HepG2 (cell line): ENCODE data around the gene RPS19BP1. TPM values are rescaled to one million over a fixed set of nuclear protein-coding genes. Genes with fewer than 3 reads are reported as not detected.

ENCODE experiments used
- ATAC-seq: fragments of 200-7000 bp; cut with Tn5 transposase; 3 replicates; pipeline ENCODE4 v1.9.1; 2020; ENCODE audit warnings: mild to moderate bottlenecking, moderate library complexity
- BruUV-seq: library from RNA; stranded (reverse); fragments of 400-500 nt; replicated peaks from 2 replicates; lab custom pipeline; 2021; lab: Mats Ljungman, UMichigan
- CTCF ChIA-PET: fragments of 300-600 bp; formaldehyde crosslinking; extraction: SDS; loops from one replicate; lab custom pipeline; 2021; ENCODE audit warnings: low total read pairs, inconsistent platforms, low intra/inter-chr PET ratio; lab: Yijun Ruan, JAX
- POLR2A ChIA-PET: fragments of 350-600 bp; sonication (Branson Sonifier 250); formaldehyde crosslinking; loops from one replicate; lab custom pipeline; 2020; ENCODE audit warnings: antibody characterized with exemption, inconsistent platforms; lab: Yijun Ruan, JAX
- DNase-seq: peaks from one replicate; pipeline ENCODE4 v3.0.0-alpha.2; 2015; ENCODE audit warnings: low spot score
- FAIRE-seq: peaks from 3 replicates; lab custom pipeline; 2011; peaks lifted over from hg19 to GRCh38; lab: Jason Lieb, UNC
- H2AFZ ChIP-seq: one replicate; pipeline ENCODE4 v1.6.1; 2011; ENCODE audit warnings: low read length, inconsistent platforms
- H3K27ac ChIP-seq: fragments of 300-600 bp; 3 replicates; pipeline ENCODE4 v1.8.0; 2011; ENCODE audit warnings: mixed run types, mild to moderate bottlenecking, mixed read lengths, low read length, inconsistent platforms; ENCODE audit not compliant: insufficient read depth; ENCODE audit errors: extremely low read length
- H3K27me3 ChIP-seq, 2 experiments: fragments of 200-600 bp in 1 of 2; 2 replicates in 1 of 2; 3 replicates in 1 of 2; pipeline versions ENCODE4 v1.6.0 to v1.8.0; 2011; ENCODE audit warnings: low read length in 2 of 2, mild to moderate bottlenecking in 2 of 2, moderate library complexity in 2 of 2, inconsistent platforms in 1 of 2; ENCODE audit not compliant: insufficient read depth in 2 of 2, control insufficient read depth in 1 of 2
- H3K36me3 ChIP-seq, 2 experiments: fragments of 200-600 bp in 1 of 2; replicated peaks in 1 of 2; 2 replicates in 1 of 2; 3 replicates in 1 of 2; pipeline versions ENCODE4 v1.5.1 to v1.8.0; 2011; ENCODE audit warnings: low read length in 2 of 2, inconsistent platforms in 1 of 2; ENCODE audit not compliant: insufficient read depth in 2 of 2, control insufficient read depth in 1 of 2
- H3K4me1 ChIP-seq: 2 replicates; pipeline ENCODE4 v1.5.1; 2012; ENCODE audit warnings: low read length, inconsistent platforms; ENCODE audit not compliant: insufficient read depth
- H3K4me2 ChIP-seq: 2 replicates; pipeline ENCODE4 v1.6.0; 2011; ENCODE audit warnings: low read depth, low read length, inconsistent platforms
- H3K4me3 ChIP-seq, 3 experiments: fragments of 200-600 bp in 1 of 3; sonication (generic), shearing (Covaris generic) in 1 of 3; replicated peaks in 1 of 3; 2 replicates each; pipeline ENCODE4 v1.5.1; 2011 to 2016; ENCODE audit warnings: low read length in 3 of 3, inconsistent platforms in 2 of 3, low read depth in 2 of 3, mild to moderate bottlenecking in 2 of 3, control low read depth in 1 of 3, mixed read lengths in 1 of 3; ENCODE audit not compliant: insufficient read depth in 1 of 3
- H3K79me2 ChIP-seq: one replicate; pipeline ENCODE4 v1.6.1; 2011; ENCODE audit warnings: low read length, inconsistent platforms; ENCODE audit not compliant: insufficient read depth
- H3K9ac ChIP-seq: 2 replicates; pipeline ENCODE4 v1.6.0; 2011; ENCODE audit warnings: mild to moderate bottlenecking, low read depth, low read length, inconsistent platforms; ENCODE audit not compliant: insufficient read depth
- H3K9me3 ChIP-seq: 2 replicates; pipeline ENCODE4 v1.5.1; 2012; ENCODE audit warnings: mild to moderate bottlenecking, low read length
- H4K20me1 ChIP-seq: 2 replicates; pipeline ENCODE4 v1.6.0; 2011; ENCODE audit warnings: inconsistent platforms, mild to moderate bottlenecking, low read length, moderate library complexity; ENCODE audit not compliant: insufficient read depth
- HDAC2 ChIP-seq: sonication (generic); formaldehyde crosslinking; IDR thresholded peaks from 2 replicates; pipeline ENCODE4 v1.4.0; 2020; ENCODE audit warnings: missing genetic modification reagents
- KDM3A ChIP-seq: IDR thresholded peaks from 2 replicates; pipeline ENCODE4 v1.6.1; 2018; ENCODE audit warnings: low read depth, missing compliant biosample characterization
- KLF15 ChIP-seq: sonication (generic); formaldehyde crosslinking; IDR thresholded peaks from 2 replicates; pipeline ENCODE4 v1.8.1; 2023; ENCODE audit warnings: borderline replicate concordance, mild to moderate bottlenecking, inconsistent platforms, missing genetic modification reagents, mixed read lengths
- PHF5A ChIP-seq: IDR thresholded peaks from one replicate; pipeline ENCODE4 v1.6.1; 2018; ENCODE audit warnings: low read depth, missing genetic modification reagents; ENCODE audit not compliant: unreplicated experiment
- RBFOX2 ChIP-seq: fragments of 200-400 bp; formaldehyde crosslinking; IDR thresholded peaks from 2 replicates; pipeline ENCODE4 v1.6.1; 2017; ENCODE audit warnings: low read depth, mild to moderate bottlenecking, low read length
- RBM22 ChIP-seq: fragments of 200-400 bp; formaldehyde crosslinking; optimal IDR thresholded peaks from 2 replicates; pipeline ENCODE3; 2017; ENCODE audit warnings: mild to moderate bottlenecking, low read length, moderate library complexity
- SMC3 ChIP-seq: IDR thresholded peaks from 2 replicates; pipeline ENCODE4 v1.6.1; 2011; ENCODE audit warnings: low read length, improper control_type of control experiment
- ZNF235 ChIP-seq: sonication (generic); formaldehyde crosslinking; IDR thresholded peaks from 2 replicates; pipeline ENCODE4 v1.8.1; 2023; ENCODE audit warnings: mild to moderate bottlenecking, missing genetic modification reagents, borderline replicate concordance
- ZNF607 ChIP-seq: sonication (generic); formaldehyde crosslinking; IDR thresholded peaks from 2 replicates; pipeline ENCODE4 v1.5.1; 2020; ENCODE audit warnings: missing genetic modification reagents, mild to moderate bottlenecking, borderline replicate concordance
- ZNF614 ChIP-seq: IDR thresholded peaks from 2 replicates; pipeline ENCODE4 v1.6.1; 2018; ENCODE audit warnings: missing biosample characterization, missing genetic modification reagents, inconsistent platforms, borderline replicate concordance
- WGBS: methylation state at CpG from one replicate; pipeline ENCODE4 v1.1.6; 2017; ENCODE audit warnings: low lambda C conversion rate; 5-methylcytosine and 5-hydroxymethylcytosine counted together
- in situ Hi-C: cut with HindIII; loops from 2 replicates; pipeline ENCODE4 v1.10.0; 2017; ENCODE audit warnings: low pct_unique_long_range_greater_than_20kb; ENCODE audit not compliant: extremely low pct_ligation_motif_present
- intact Hi-C: fragments of 100-400 bp; cut with micrococcal nuclease; formaldehyde crosslinking; loops from one replicate; pipeline ENCODE4 v1.10.0; 2022; ENCODE audit not compliant: unreplicated experiment
- polyA plus RNA-seq, 8 experiments: library from polyadenylated mRNA; depleted of rRNA in 3 of 8; stranded (reverse) in 7 of 8; unstranded in 1 of 8; fragments of >200 nt; fragmentation: Illumina TruSeq in 4 of 8; extraction: Trizol in 4 of 8; gene quantifications; 2 replicates each; pipeline versions ENCODE4 v1.2.1 to v1.2.3, GENCODE V29; 2011 to 2016; ENCODE audit warnings: low read depth in 4 of 8, missing spikeins in 1 of 8, mixed read lengths in 1 of 8; ENCODE audit not compliant: insufficient read depth in 1 of 8
- total RNA-seq, 5 experiments: library from RNA; depleted of rRNA; stranded (reverse); fragments of >200 nt; fragmentation: Illumina TruSeq; extraction: Trizol; gene quantifications; 2 replicates each; pipeline ENCODE4 v1.2.3, GENCODE V29; 2016; ENCODE audit warnings: low read depth in 1 of 5
- TF ChIP-seq, protein P1 (sequence below): sonication (generic); formaldehyde crosslinking; IDR thresholded peaks from 2 replicates; pipeline ENCODE4 v1.9.0; 2021; ENCODE audit warnings: missing genetic modification reagents, mild to moderate bottlenecking, borderline replicate concordance
- TF ChIP-seq, protein P2 (sequence below), 2 experiments: sonication (generic) in 1 of 2; formaldehyde crosslinking in 1 of 2; IDR thresholded peaks; 2 replicates each; pipeline versions ENCODE4 v1.4.0 to v1.6.1; 2018 to 2020; ENCODE audit warnings: missing genetic modification reagents in 2 of 2, borderline replicate concordance in 1 of 2, low read depth in 1 of 2, mild to moderate bottlenecking in 1 of 2, missing biosample characterization in 1 of 2

RPS19BP1 gene
- total and polyA plus RNA-seq, 2 of the 13 experiments (the other 11 are each of a cell fraction or from before 2014, with no cell fraction given): 44.3 to 81.3 TPM

DNA sequence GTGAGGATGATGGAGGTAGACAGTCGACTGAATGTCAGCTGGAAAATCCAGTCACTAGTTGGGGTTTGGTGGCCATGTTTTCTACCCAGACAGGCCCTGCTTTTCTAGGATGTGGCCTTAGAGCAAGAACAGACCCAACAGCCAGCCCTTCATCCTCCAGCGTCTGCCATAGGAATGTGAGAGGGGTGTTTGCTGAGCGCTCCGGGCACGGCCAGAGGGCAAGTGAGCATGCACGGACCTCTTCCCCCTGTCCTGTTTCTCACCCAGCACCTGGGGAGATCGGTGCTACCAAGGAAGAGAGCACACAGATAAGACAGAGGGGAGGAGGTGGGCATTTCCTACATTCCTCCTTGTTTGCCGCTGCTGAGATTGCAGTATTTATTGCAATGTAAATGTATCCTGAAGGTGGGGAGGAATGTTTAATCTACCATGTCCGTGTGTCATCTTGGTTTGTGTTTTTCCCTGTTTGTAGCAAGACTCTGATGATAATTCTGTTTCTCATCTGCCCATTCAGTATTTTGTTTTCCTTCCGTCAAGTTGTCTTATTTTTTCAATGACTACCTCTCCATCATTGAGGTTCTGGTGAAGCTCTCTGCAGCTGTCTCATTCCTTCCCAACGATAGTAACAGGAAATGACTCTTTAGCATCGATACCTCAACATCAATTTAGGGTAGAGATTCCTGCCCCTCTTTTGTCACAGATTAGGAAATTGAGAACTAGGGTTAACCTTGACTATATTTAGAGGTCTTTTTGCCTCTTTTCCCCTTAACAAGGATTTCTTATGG, 17.1 kb downstream of the RPS19BP1 start:
- Histone ChIP-seq H3K79me2 (peaks cover 18% of the 10 kb centered on the region), H3K9me3 (no peaks in the 10 kb centered on the region), H3K27ac (no peak overlapping the region), H3K36me3 (peaks cover 33 to 57% of the 10 kb centered on the region in 2 experiments), H3K4me1 (peaks cover 19% of the 10 kb centered on the region), H3K4me3 (no peak overlapping the region), H3K9ac (no peak overlapping the region), H3K27me3 (no peaks in the 10 kb centered on the region; a peak in 1 of 5 replicates)
- CTCF ChIA-PET: interaction anchor here (1.7 to 2.9 kb wide), 2 partner anchors 20 to 22 kb away, joined by 11 to 12 read pairs; no protein-coding TSS in a partner anchor
- POLR2A ChIA-PET: interaction anchor here (0.8 to 4.2 kb wide), 9 partner anchors 7 to 19 kb away, joined by 3 to 32 read pairs (median 7); partner anchors contain the start of gene MIEF1
- WGBS: 95% methylated on average over 12 of the region's 12 CpGs
- ATAC-seq (no peak), FAIRE-seq (no peak), DNase-seq (no peak)
- intact Hi-C loops (no loop called here), in situ Hi-C loops (no loop called here)
- BruUV-seq: no TSS peak
- TF ChIP-seq RBFOX2: 0 out of 2 replicates have a peak, but pooled peaks have one; percentile 9
- TF ChIP-seq KDM3A (CRISPR knock-in tag): no peak
- peak; percentile 54 for TF ChIP-seq RBM22
- TF ChIP-seq, all 625 proteins: peak for 2
- peaks cover 16% of the 10 kb centered on the region; the same call in 1 of the 2 replicates for H4K20me1 ChIP-seq
- no peak overlapping the region for H2AFZ ChIP-seq
- no peak overlapping the region for H3K4me2 ChIP-seq

DNA sequence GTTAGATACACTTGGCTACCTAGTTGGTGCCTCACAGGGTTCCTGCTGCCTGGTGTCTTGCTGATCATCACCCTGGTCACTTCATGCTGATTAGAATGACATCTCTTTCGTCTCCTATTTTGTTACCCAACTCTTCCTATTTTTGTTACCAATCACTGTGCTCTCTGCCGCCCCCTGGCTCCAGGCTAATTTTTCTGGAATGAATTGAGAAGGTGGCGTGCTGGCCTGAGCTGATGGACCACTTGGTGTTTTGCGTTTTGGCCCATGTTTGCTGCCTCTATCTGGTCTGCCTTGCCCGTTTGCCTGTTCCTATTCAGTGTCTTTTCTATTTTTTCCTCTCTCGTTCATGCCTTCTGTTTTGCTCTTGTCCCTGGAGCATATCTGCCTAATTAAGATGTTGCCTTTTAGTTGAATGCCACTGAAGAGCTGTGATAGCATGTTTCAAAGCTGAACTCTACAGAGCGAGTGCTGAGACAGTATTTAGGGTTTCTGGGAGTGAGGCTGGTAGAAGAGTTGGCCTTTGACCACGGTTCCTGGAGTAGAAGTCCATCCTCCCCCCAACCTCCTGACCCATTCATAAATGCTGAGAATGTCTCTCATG, 18.1 kb downstream of the RPS19BP1 start:
- intact Hi-C loops (loop anchor here (1.0 kb wide), 1 partner anchor 18 kb away; no protein-coding TSS in a partner anchor), in situ Hi-C loops (no loop called here)
- peaks cover 20% of the 10 kb centered on the region for H3K79me2 ChIP-seq
- H3K27ac ChIP-seq: no peak overlapping the region
- ChIA-PET POLR2A (interaction anchor here (0.7 to 2.2 kb wide), 6 partner anchors 8 to 18 kb away, joined by 3 to 24 read pairs (median 6); partner anchors contain the start of gene MIEF1), CTCF (interaction anchor here (1.7 to 2.9 kb wide), 2 partner anchors 19 to 21 kb away, joined by 11 to 12 read pairs; no protein-coding TSS in a partner anchor)
- no TSS peak for BruUV-seq
- H3K4me3 ChIP-seq: no peak overlapping the region
- peaks cover 37 to 65% of the 10 kb centered on the region in 2 experiments for H3K36me3 ChIP-seq
- H3K9ac ChIP-seq: no peak overlapping the region
- H4K20me1 ChIP-seq: peaks cover 23% of the 10 kb centered on the region
- peak; percentile 28 for ATAC-seq
- 73% methylated on average over 8 of the region's 8 CpGs for WGBS
- no peaks in the 10 kb centered on the region for H3K27me3 ChIP-seq
- H3K4me2 ChIP-seq: no peak overlapping the region
- no peaks in the 10 kb centered on the region for H3K9me3 ChIP-seq
- no peak overlapping the region for H2AFZ ChIP-seq
- H3K4me1 ChIP-seq: peaks cover 19% of the 10 kb centered on the region
- FAIRE-seq: peak; percentile 59
- no peak for DNase-seq
- TF ChIP-seq, protein P1, sequence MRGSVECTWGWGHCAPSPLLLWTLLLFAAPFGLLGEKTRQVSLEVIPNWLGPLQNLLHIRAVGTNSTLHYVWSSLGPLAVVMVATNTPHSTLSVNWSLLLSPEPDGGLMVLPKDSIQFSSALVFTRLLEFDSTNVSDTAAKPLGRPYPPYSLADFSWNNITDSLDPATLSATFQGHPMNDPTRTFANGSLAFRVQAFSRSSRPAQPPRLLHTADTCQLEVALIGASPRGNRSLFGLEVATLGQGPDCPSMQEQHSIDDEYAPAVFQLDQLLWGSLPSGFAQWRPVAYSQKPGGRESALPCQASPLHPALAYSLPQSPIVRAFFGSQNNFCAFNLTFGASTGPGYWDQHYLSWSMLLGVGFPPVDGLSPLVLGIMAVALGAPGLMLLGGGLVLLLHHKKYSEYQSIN (CRISPR knock-in tag): no peak
- TF ChIP-seq HDAC2 (CRISPR knock-in tag) (no peak), RBM22 (peak; percentile 54), ZNF614 (no peak), KLF15 (no peak), ZNF235 (CRISPR knock-in tag) (no peak), PHF5A (no peak), SMC3 (peak; percentile 73; the same call in 1 of the 2 replicates), ZNF607 (CRISPR knock-in tag) (no peak)
- TF ChIP-seq, protein P2, sequence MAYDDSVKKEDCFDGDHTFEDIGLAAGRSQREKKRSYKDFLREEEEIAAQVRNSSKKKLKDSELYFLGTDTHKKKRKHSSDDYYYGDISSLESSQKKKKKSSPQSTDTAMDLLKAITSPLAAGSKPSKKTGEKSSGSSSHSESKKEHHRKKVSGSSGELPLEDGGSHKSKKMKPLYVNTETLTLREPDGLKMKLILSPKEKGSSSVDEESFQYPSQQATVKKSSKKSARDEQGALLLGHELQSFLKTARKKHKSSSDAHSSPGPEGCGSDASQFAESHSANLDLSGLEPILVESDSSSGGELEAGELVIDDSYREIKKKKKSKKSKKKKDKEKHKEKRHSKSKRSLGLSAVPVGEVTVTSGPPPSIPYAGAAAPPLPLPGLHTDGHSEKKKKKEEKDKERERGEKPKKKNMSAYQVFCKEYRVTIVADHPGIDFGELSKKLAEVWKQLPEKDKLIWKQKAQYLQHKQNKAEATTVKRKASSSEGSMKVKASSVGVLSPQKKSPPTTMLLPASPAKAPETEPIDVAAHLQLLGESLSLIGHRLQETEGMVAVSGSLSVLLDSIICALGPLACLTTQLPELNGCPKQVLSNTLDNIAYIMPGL (CRISPR knock-in tag; IDR thresholded peaks at IDR 0.05; ENCODE audit: borderline replicate concordance in 1 of 2, low read depth in 1 of 2): 0 out of 4 replicates have a peak, but pooled peaks of 1 of the 2 experiments have one; percentile 30
